GM12878 (cell line): ENCODE results near the gene AFAP1. TPM values are rescaled to one million over a fixed set of nuclear protein-coding genes. Genes with fewer than 3 reads are reported as not detected.

Source experiments
- ATAC-seq: fragments of 200-7000 bp; cut with Tn5 transposase; 3 replicates; pipeline ENCODE4 v1.9.1; 2020; ENCODE audit warnings: mild to moderate bottlenecking, moderate library complexity
- BruUV-seq: library from RNA; stranded (reverse); fragments of 400-500 nt; replicated peaks from 2 replicates; lab custom pipeline; 2021; lab: Mats Ljungman, UMichigan
- CTCF ChIA-PET: fragments of 300-600 bp; sonication (Branson Sonifier 250); formaldehyde crosslinking; extraction: SDS; loops from one replicate; lab custom pipeline; 2021; ENCODE audit warnings: inconsistent platforms; lab: Yijun Ruan, JAX
- POLR2A ChIA-PET: fragments of 350-600 bp; formaldehyde crosslinking; extraction: SDS; loops from one replicate; lab custom pipeline; 2021; ENCODE audit warnings: inconsistent platforms; lab: Charles Lee
- RAD21 ChIA-PET: fragments of 300-600 bp; sonication (Branson Sonifier 250); formaldehyde crosslinking; loops from one replicate; lab custom pipeline; 2023; ENCODE audit warnings: antibody characterized with exemption; ENCODE audit not compliant: unreplicated experiment; lab: Charles Lee
- SMC1A ChIA-PET: fragments of 300-600 bp; sonication (Branson Sonifier 250); formaldehyde crosslinking; loops from one replicate; lab custom pipeline; 2023; ENCODE audit not compliant: unreplicated experiment, uncharacterized antibody; lab: Charles Lee
- DNase-seq: peaks from one replicate; pipeline ENCODE4 v3.0.0-alpha.2; 2011; ENCODE audit warnings: low read depth, low spot score
- FAIRE-seq: peaks from 3 replicates; lab custom pipeline; 2011; peaks lifted over from hg19 to GRCh38; lab: Jason Lieb, UNC
- H2AFZ ChIP-seq: 2 replicates; pipeline ENCODE4 v1.6.0; 2011; ENCODE audit warnings: low read depth, low read length, control low read depth; ENCODE audit not compliant: control insufficient read depth
- H3K27ac ChIP-seq: 2 replicates; pipeline ENCODE4 v1.5.1; 2011; ENCODE audit warnings: control low read depth; ENCODE audit not compliant: control insufficient read depth, insufficient read depth
- H3K27me3 ChIP-seq, 2 experiments: replicated peaks in 1 of 2; 2 replicates each; pipeline versions ENCODE4 v1.6.0 to v1.6.1; 2011; ENCODE audit warnings: low read length in 1 of 2; ENCODE audit not compliant: control insufficient read depth in 2 of 2, insufficient read depth in 2 of 2
- H3K36me3 ChIP-seq, 2 experiments: 2 replicates each; pipeline ENCODE4 v1.5.1; 2011; ENCODE audit warnings: low read length in 1 of 2; ENCODE audit not compliant: control insufficient read depth in 2 of 2, insufficient read depth in 2 of 2
- H3K4me1 ChIP-seq: 2 replicates; pipeline ENCODE4 v1.6.1; 2011; ENCODE audit warnings: mild to moderate bottlenecking, low read length, moderate library complexity, mixed read lengths; ENCODE audit not compliant: control insufficient read depth, insufficient read depth
- H3K4me2 ChIP-seq: 2 replicates; pipeline ENCODE4 v1.6.0; 2011; ENCODE audit warnings: control low read depth; ENCODE audit not compliant: control insufficient read depth, insufficient read depth
- H3K4me3 ChIP-seq: fragments of 200-600 bp; sonication (generic); 2 replicates; pipeline ENCODE4 v1.5.1; 2016
- H3K79me2 ChIP-seq: 2 replicates; pipeline ENCODE4 v1.6.0; 2011; ENCODE audit warnings: low read length; ENCODE audit not compliant: control insufficient read depth, insufficient read depth
- H3K9ac ChIP-seq: 2 replicates; pipeline ENCODE4 v1.8.0; 2011; ENCODE audit warnings: low read length, control low read depth, mixed read lengths; ENCODE audit not compliant: control insufficient read depth, insufficient read depth
- H3K9me3 ChIP-seq: replicated peaks from 3 replicates; pipeline ENCODE4 v1.5.1; 2011; ENCODE audit warnings: mild to moderate bottlenecking, low read length; ENCODE audit not compliant: control insufficient read depth, insufficient read depth
- H4K20me1 ChIP-seq: 2 replicates; pipeline ENCODE4 v1.6.0; 2011; ENCODE audit not compliant: control insufficient read depth, insufficient read depth
- CTCF ChIP-seq, 3 experiments: IDR thresholded peaks in 2 of 3; conservative IDR thresholded peaks in 1 of 3; 2 replicates each; pipeline ENCODE4 v1.5.1; 2011; ENCODE audit warnings: low read depth in 3 of 3, low read length in 3 of 3, mild to moderate bottlenecking in 3 of 3, control low read depth in 2 of 3, moderate library complexity in 2 of 3, inconsistent platforms in 1 of 3, mixed read lengths in 1 of 3; ENCODE audit not compliant: control insufficient read depth in 2 of 3, insufficient read depth in 1 of 3; ENCODE audit errors: extremely low read depth in 1 of 3
- PML ChIP-seq: IDR thresholded peaks from 2 replicates; pipeline ENCODE4 v1.6.1; 2012; ENCODE audit warnings: low read length, inconsistent platforms
- REST ChIP-seq: IDR thresholded peaks from 2 replicates; pipeline ENCODE4 v1.6.1; 2012; ENCODE audit warnings: mild to moderate bottlenecking, low read depth, low read length
- TAF1 ChIP-seq: IDR thresholded peaks from 2 replicates; pipeline ENCODE4 v1.6.1; 2011; ENCODE audit warnings: mild to moderate bottlenecking, low read depth, low read length, borderline replicate concordance
- TARDBP ChIP-seq: IDR thresholded peaks from 2 replicates; pipeline ENCODE4 v1.6.1; 2016; ENCODE audit warnings: borderline replicate concordance
- WGBS: methylation state at CpG from one replicate; pipeline ENCODE4 v1.1.6; 2016; ENCODE audit warnings: low lambda C conversion rate; ENCODE audit not compliant: insufficient replicate concordance, insufficient coverage; ENCODE audit errors: missing lambda C conversion rate; 5-methylcytosine and 5-hydroxymethylcytosine counted together
- in situ Hi-C: fragments of 300-500 bp; cut with MboI; formaldehyde crosslinking; loops from 9 replicates; pipeline ENCODE4 v1.14.3; 2018; ENCODE audit warnings: mixed read lengths
- intact Hi-C: fragments of 100-400 bp; cut with micrococcal nuclease; formaldehyde crosslinking; loops from one replicate; pipeline ENCODE4 v1.14.2; 2022; ENCODE audit not compliant: unreplicated experiment
- polyA plus RNA-seq, 11 experiments: library from polyadenylated mRNA; depleted of rRNA in 4 of 11; unstranded in 6 of 11; stranded (reverse) in 5 of 11; fragments of >200 nt; fragmentation: Nextera tagmentation in 4 of 11; fragmentation: Illumina TruSeq in 1 of 11; extraction: Ambion mirVana in 4 of 11; extraction: Trizol in 1 of 11; gene quantifications; 1 replicate in 1 of 11; 2 replicates in 10 of 11; pipeline versions ENCODE4 v1.2.1 to v1.2.3, GENCODE V29; 2011 to 2016; ENCODE audit warnings: inconsistent platforms in 2 of 11, missing spikeins in 2 of 11, low read depth in 1 of 11
- total RNA-seq, 4 experiments: library from RNA; depleted of rRNA in 3 of 4; stranded (reverse); fragments of >200 nt in 3 of 4; fragmentation: Illumina TruSeq in 1 of 4; extraction: Trizol in 1 of 4; gene quantifications; 2 replicates each; pipeline versions ENCODE4 v1.2.1 to v1.2.3, GENCODE V29; 2013 to 2021
- TF ChIP-seq, protein P1 (sequence below): fragments of 450-650 bp; IDR thresholded peaks from 2 replicates; pipeline ENCODE4 v1.6.1; 2018; ENCODE audit warnings: borderline replicate concordance, mild to moderate bottlenecking; ENCODE audit not compliant: partially characterized antibody

Gene AFAP1
- total and polyA plus RNA-seq, 10 of the 15 experiments (the other 5 are each of a cell fraction or from before 2014, with no cell fraction given) = 0.02 to 0.23 (median 0.09) TPM; not detected in 1

DNA sequence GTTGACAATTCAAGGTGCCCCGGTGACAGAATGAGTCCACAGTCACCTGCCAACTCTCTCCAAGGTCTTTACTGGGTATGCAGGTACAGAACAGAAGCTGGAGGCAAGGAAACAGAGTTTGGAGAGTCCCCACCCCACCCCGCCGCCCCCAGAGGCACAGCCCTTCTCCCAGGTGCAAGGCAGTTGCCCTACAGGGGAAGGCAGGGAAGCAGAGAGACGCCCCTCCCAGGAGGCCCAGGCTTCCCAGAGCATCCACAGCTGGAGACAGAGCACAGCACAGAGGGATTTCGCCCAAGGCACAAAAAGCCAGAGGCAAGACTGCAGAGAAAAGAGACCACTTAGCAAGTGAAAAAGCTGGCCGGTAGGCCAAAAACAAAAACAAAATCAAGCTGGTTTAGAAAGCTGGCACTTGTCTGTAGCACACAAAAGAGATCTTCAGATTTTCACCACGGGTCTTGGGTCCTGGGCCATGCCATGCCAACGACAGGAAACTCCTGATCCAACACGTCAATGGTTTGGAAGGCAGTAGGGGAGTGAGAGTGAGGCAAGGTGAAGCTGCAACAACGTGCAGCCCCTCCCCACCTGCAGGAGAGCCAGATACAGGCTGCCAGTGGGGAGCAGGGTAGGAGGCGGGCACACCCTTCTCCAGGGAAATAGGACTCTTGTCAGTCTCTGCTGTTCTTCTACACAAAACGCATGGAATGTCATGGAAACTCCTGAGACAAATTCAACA lies 113.3 kb downstream of the AFAP1 start:
- CTCF ChIA-PET = interaction anchor here (4.3 kb wide), 1 partner anchor 23 kb away, joined by 14 read pairs; no protein-coding TSS in a partner anchor

More for the DNA sequence above, 113.3 kb downstream of the AFAP1 start:
- ChIA-PET SMC1A (no interaction called here), POLR2A (no interaction called here), RAD21 (no interaction called here)
- H3K4me3 ChIP-seq = no peak overlapping the region
- no peak overlapping the region for H3K27ac ChIP-seq
- in situ Hi-C loops (no loop called here), intact Hi-C loops (no loop called here)
- FAIRE-seq = no peak
- no peaks in the 10 kb centered on the region; the same call in 2 of the 3 replicates for H3K9me3 ChIP-seq
- no peak overlapping the region for H2AFZ ChIP-seq
- no peak overlapping the region for H3K9ac ChIP-seq
- peaks cover 0 to 7% of the 10 kb centered on the region in 2 experiments; a peak in 3 of 4 replicates for H3K27me3 ChIP-seq
- no peak overlapping the region for H3K4me2 ChIP-seq
- no peaks in the 10 kb centered on the region for H3K36me3 ChIP-seq
- no peaks in the 10 kb centered on the region for H4K20me1 ChIP-seq
- 23% methylated on average over 12 of the region's 12 CpGs for WGBS
- TF ChIP-seq TARDBP = no peak
- TF ChIP-seq TAF1 = no peak
- TF ChIP-seq, protein P1, sequence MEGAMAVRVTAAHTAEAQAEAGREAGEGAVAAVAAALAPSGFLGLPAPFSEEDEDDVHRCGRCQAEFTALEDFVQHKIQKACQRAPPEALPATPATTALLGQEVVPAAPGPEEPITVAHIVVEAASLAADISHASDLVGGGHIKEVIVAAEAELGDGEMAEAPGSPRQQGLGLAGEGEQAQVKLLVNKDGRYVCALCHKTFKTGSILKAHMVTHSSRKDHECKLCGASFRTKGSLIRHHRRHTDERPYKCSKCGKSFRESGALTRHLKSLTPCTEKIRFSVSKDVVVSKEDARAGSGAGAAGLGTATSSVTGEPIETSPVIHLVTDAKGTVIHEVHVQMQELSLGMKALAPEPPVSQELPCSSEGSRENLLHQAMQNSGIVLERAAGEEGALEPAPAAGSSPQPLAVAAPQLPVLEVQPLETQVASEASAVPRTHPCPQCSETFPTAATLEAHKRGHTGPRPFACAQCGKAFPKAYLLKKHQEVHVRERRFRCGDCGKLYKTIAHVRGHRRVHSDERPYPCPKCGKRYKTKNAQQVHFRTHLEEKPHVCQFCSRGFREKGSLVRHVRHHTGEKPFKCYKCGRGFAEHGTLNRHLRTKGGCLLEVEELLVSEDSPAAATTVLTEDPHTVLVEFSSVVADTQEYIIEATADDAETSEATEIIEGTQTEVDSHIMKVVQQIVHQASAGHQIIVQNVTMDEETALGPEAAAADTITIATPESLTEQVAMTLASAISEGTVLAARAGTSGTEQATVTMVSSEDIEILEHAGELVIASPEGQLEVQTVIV = no peak
- TF ChIP-seq CTCF (IDR thresholded peaks at IDR 0.05 in 2 of 3, conservative IDR thresholded peaks at IDR 0.05 in 1 of 3; ENCODE audit: control insufficient read depth in 2 of 3, extremely low read depth in 1 of 3, insufficient read depth in 1 of 3, low read depth in 3 of 3, low read length in 3 of 3) = no peak
- no peak for TF ChIP-seq REST
- no peak for TF ChIP-seq PML
- BruUV-seq = no TSS peak
- H3K4me1 ChIP-seq = no peaks in the 10 kb centered on the region
- no peaks in the 10 kb centered on the region for H3K79me2 ChIP-seq
- no peak for DNase-seq
- no peak for ATAC-seq
